NCI-H1092 (cell line): ENCODE results near the gene PRKAG2.

Source experiments
- DNase-seq: peaks from one replicate; lab custom pipeline; 2025; lab: John Stamatoyannopoulos, UW

Gene PRKAG2

GRCh38 chr7:151511946-151512345, 365.0 kb downstream of the PRKAG2 start:
- no peak for DNase-seq

GRCh38 chr7:151511270-151511669, 365.6 kb downstream of the PRKAG2 start:
- DNase-seq: no peak

- DNase-seq: no peak
Measured at GRCh38 chr7:151509670-151510333, 367.1 kb downstream of the PRKAG2 start.

GRCh38 chr7:151508991-151509390, 367.9 kb downstream of the PRKAG2 start:
- no peak for DNase-seq

- no peak for DNase-seq
Measured at GRCh38 chr7:151507806-151508205, 369.1 kb downstream of the PRKAG2 start.

- no peak for DNase-seq
Measured at GRCh38 chr7:151506901-151507382, 370.0 kb downstream of the PRKAG2 start.
